GM15510 (cell line): ENCODE results near the gene BMP8B.

Source experiments
- POLR2A ChIP-seq: IDR thresholded peaks from 3 replicates; pipeline ENCODE4 v1.6.1; 2011; ENCODE audit warnings: borderline replicate concordance; ENCODE audit not compliant: insufficient read length; ENCODE audit errors: extremely low read depth

BMP8B gene, protein sequence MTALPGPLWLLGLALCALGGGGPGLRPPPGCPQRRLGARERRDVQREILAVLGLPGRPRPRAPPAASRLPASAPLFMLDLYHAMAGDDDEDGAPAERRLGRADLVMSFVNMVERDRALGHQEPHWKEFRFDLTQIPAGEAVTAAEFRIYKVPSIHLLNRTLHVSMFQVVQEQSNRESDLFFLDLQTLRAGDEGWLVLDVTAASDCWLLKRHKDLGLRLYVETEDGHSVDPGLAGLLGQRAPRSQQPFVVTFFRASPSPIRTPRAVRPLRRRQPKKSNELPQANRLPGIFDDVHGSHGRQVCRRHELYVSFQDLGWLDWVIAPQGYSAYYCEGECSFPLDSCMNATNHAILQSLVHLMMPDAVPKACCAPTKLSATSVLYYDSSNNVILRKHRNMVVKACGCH

DNA sequence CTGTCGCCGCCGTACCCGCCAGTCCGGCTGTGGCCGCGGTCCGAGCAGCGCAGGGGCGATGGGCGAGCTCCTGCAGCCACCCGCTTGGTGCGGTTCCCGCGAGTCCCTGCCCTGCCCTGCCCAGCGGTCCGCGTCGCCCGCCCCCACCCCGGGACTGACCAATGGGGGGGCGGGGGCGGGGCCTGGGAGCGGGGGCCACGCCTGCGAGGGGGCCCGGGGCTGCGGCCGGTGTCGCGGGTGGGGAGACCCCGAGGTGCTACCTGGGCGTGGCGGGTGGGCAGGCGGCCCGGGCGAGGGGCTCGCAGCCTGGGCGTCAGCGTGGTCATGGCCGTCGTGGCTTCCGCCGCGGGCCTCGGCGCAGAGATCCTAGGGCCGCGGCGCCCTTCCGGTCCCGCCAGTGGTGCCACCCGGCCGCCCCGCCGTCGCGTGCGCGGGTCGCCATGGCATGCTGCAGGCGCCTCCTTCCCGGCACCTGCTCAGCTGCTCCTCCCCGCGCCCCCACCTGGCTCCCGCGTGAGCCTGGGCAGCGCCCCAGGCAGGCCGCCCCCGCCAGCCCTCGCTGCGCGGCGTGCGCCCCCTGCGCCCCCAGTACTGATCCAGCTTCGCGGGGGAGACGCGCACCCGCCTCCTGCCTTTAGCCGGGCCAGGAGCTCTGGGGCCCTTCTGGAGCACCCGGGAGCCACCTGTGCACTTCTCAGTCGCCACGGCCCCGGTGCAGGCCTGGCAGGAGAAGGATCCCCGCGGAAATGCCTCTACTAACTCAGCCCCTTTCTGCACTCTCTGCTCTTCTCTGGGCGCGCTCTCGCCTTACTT is at the start of gene BMP8B:
BMP8B (minus strand) TSS at position 108 of the 813 bp plus-strand sequence. CDS start 380 bp downstream, outside the sequence.
- TF ChIP-seq POLR2A: peak; percentile 58

DNA sequence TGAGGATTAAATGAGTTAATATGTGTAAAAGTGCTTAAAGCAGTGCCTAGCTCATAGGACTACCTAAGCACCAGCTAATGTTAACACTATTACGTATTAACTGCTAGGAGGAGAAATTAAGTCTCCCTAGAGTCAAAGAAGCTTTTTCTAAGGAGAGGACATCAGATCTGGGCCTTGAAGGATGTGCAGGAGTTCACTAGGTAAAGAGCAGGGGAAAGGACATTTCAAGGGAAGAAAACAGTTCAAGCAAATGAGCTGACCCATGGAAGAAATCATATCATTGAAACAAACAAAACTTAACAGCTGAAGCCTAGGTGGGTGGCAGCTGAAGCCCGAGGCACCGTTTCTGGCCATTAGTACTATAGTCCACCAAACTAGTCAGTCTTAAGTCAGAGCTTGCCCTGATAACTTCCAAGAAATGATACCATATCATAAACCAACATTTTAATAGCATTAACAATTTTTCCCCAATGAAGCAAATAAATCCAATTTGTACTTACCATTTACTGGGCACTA is 48.0 kb upstream of the BMP8B start:
- no peak for TF ChIP-seq POLR2A

DNA sequence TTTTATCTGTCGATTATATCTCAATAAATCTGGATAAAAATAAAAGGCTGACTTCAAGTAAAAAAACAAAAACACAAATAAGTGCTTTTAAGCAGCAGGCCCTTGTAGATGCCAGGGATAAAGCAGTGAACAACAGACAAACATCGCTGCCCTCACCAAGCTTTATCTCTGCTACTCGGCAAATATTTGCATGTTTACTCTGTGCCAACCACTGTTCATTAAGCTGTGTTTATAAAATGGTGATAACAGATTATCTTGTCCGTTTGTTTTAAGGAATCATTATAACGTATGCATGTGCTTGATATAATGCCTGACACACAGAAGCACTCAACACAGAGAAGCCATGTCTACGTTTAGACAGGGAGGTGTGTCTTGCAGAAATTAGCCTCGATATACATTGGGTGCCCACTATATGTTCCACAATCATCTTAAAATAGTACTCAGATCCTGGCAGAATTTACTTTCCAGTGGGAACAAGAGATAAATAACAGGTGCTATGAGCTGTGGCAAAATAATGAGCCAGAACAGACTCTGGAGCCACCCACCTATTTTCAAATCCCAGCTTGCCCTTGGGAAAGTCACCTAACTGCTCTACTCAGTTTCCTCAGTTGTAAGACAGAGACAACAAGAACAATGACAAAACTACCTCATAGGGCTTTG is 47.4 kb upstream of the BMP8B start:
- no peak for TF ChIP-seq POLR2A

GRCh38 chr1:39835110-39835509 is 46.4 kb upstream of the BMP8B start:
- TF ChIP-seq POLR2A: no peak

- TF ChIP-seq POLR2A: no peak
These were observed 45.1 kb upstream of the BMP8B start for GRCh38 chr1:39833621-39834385.

DNA sequence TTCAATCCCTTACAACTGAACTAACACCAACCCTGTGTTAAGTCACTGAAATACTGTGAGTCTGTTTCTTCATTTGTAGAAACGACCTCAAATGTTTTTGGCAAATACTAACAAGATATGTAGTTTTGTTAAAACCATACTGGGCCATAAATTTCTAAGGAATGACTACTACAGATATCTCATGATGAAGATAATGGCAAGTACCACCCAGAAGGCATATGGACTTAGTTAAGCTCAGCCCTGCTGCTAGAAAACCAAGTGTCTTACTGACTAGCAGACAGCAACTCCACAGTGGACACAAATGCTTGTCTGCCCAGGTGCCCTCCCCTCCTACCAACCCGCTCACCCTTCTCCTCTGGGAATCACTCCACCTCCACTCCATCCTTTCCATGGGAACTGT is 44.5 kb upstream of the BMP8B start:
- TF ChIP-seq POLR2A: no peak

DNA sequence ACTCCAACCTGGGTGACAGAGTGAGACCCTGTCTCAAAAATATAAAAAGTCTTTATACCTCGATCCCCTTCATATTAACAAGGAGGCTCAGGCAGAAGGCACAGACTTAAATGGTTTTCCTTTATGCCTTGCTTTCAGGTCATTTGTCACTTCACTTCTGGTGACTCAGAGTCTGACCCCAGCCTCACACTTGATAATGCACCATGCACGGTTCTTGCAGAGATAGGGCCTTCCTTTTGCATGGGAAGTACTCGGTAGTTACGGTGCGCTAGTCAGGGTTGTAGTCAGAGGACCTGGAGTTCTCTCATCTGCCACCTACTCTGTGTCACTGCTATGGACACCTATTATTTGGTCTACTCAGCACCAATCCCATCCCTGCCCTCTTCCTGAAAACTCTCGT is 43.6 kb upstream of the BMP8B start:
- no peak for TF ChIP-seq POLR2A

GRCh38 chr1:39829791-39830533 is 41.3 kb upstream of the BMP8B start:
- TF ChIP-seq POLR2A: no peak

GRCh38 chr1:39828734-39829133 is 40.1 kb upstream of the BMP8B start:
- no peak for TF ChIP-seq POLR2A

DNA sequence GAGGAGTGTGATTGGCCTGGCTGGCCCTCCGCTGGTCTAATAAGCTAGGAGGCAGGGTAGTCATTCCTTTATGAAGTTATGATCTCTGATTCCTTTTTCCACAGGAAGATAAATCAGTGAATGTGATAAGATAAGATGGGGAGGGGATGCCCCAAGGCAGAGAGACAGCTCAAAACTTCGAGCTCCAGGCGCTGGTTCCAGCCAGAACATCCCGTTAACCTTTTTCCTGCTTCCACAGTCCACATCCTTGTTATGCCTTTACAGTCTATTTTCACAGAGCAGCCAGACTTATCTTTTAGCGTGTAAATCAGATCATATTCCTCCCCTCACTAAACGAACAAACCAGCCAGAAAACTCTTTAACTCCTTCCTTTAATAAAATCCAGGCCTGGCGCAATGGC is 38.5 kb upstream of the BMP8B start:
- no peak for TF ChIP-seq POLR2A

DNA sequence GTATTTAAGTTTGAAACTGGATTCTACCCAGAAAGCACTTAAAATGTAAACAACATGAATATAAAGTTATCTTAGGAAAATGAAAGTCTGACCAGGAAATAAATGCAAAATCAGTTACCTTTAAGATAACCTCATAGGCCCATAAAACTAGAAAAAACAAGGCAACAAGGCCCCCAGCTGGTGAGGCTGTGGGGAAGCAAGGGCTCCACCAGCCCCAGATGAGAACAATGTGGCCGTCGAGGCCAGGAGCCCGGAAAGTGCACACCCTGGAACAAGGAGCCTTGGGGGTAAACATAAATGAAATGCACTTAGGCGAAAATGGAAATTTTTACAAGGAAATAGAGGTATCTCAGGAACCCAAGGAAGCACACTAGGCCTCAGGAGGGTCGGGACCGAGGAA is 37.9 kb upstream of the BMP8B start:
- no peak for TF ChIP-seq POLR2A

- TF ChIP-seq POLR2A: no peak
These were observed 36.8 kb upstream of the BMP8B start for GRCh38 chr1:39825432-39825941.

- no peak for TF ChIP-seq POLR2A
These were observed 33.5 kb upstream of the BMP8B start for GRCh38 chr1:39822146-39822545.
